Fibroblast of lung (primary cell): ENCODE measurements around the gene DAZAP1. TPM values are rescaled to one million over a fixed set of nuclear protein-coding genes. Genes with fewer than 3 reads are reported as not detected.

Source experiments
- DNase-seq, 2 donors: peaks; one replicate each; pipeline versions ENCODE4 v3.0.0 to v3.0.0-alpha.2; 2010; ENCODE audit warnings: low read depth in 2 of 2
- H2AFZ ChIP-seq: 2 replicates; pipeline ENCODE4 v1.5.1; 2012; ENCODE audit warnings: low read length, control low read depth, inconsistent platforms
- H3K27ac ChIP-seq: 2 replicates; pipeline ENCODE4 v1.5.1; 2011; ENCODE audit warnings: low read length, control low read depth; ENCODE audit not compliant: insufficient read depth
- H3K27me3 ChIP-seq: 2 replicates; pipeline ENCODE4 v1.5.1; 2011; ENCODE audit warnings: mild to moderate bottlenecking, low read length; ENCODE audit not compliant: control insufficient read depth, insufficient read depth
- H3K36me3 ChIP-seq: 2 replicates; pipeline ENCODE4 v1.5.1; 2011; ENCODE audit warnings: low read length; ENCODE audit not compliant: control insufficient read depth, insufficient read depth
- H3K4me1 ChIP-seq: 2 replicates; pipeline ENCODE4 v1.5.1; 2011; ENCODE audit warnings: low read length; ENCODE audit not compliant: control insufficient read depth, insufficient read depth; ENCODE audit errors: extremely low read depth
- H3K4me2 ChIP-seq: 2 replicates; pipeline ENCODE4 v1.5.1; 2011; ENCODE audit warnings: low read length, control low read depth; ENCODE audit not compliant: insufficient read depth; ENCODE audit errors: extremely low read depth
- H3K4me3 ChIP-seq, 4 experiments: fragments of 200-600 bp in 1 of 4; sonication (generic) in 1 of 4; replicated peaks in 1 of 4; 2 replicates each; pipeline ENCODE4 v1.5.1; 2011 to 2016; ENCODE audit warnings: low read length in 4 of 4, low read depth in 3 of 4, mild to moderate bottlenecking in 3 of 4, control low read depth in 2 of 4, inconsistent platforms in 1 of 4, mixed read lengths in 1 of 4; ENCODE audit not compliant: insufficient read depth in 1 of 4; ENCODE audit errors: control extremely low read depth in 1 of 4
- H3K79me2 ChIP-seq: 2 replicates; pipeline ENCODE4 v1.5.1; 2012; ENCODE audit warnings: mild to moderate bottlenecking, low read length, inconsistent platforms; ENCODE audit not compliant: control insufficient read depth, insufficient read depth
- H3K9ac ChIP-seq: 2 replicates; pipeline ENCODE4 v1.5.1; 2011; ENCODE audit warnings: mild to moderate bottlenecking, low read length, control low read depth; ENCODE audit not compliant: insufficient read depth
- H3K9me3 ChIP-seq: 2 replicates; pipeline ENCODE4 v1.5.1; 2012; ENCODE audit warnings: low read depth, low read length; ENCODE audit not compliant: control insufficient read depth, insufficient read depth
- H4K20me1 ChIP-seq: 2 replicates; pipeline ENCODE4 v1.5.1; 2011; ENCODE audit warnings: low read length; ENCODE audit not compliant: control insufficient read depth, insufficient read depth; ENCODE audit errors: extremely low read depth
- CTCF ChIP-seq, 2 donors: IDR thresholded peaks in 1 of 2; conservative IDR thresholded peaks in 1 of 2; 1 replicate in 1 of 2; 2 replicates in 1 of 2; pipeline ENCODE4 v1.5.1; 2011 to 2012; ENCODE audit warnings: low read length in 2 of 2, control low read depth in 1 of 2, inconsistent platforms in 1 of 2, low read depth in 1 of 2, mild to moderate bottlenecking in 1 of 2
- EZH2 ChIP-seq: IDR thresholded peaks from 2 replicates; pipeline ENCODE4 v1.5.1; 2012; ENCODE audit warnings: low read length, control low read depth, mild to moderate bottlenecking; ENCODE audit errors: missing control alignments
- polyA plus RNA-seq, 2 donors: library from polyadenylated mRNA; depleted of rRNA in 1 of 2; stranded (reverse) in 1 of 2; unstranded in 1 of 2; fragments of >200 nt; gene quantifications; 2 replicates each; pipeline ENCODE4 v1.2.1, GENCODE V29; 2011 to 2012; ENCODE audit warnings: missing spikeins in 1 of 2
- total RNA-seq: library from RNA; depleted of rRNA; stranded (reverse); fragments of >200 nt; gene quantifications from 2 replicates; pipeline ENCODE4 v1.2.1, GENCODE V29; 2014

The DAZAP1 gene
- total and polyA plus RNA-seq, 2 donors (not counting 1 experiment from before 2014, with no cell fraction given): 44.6 to 49.5 TPM

GRCh38 chr19:1432507-1432887 is 25.1 kb downstream of the DAZAP1 start:
- Histone ChIP-seq H3K4me3 (no peak overlapping the region), H3K9ac (no peak overlapping the region), H3K27me3 (no peaks in the 10 kb centered on the region), H2AFZ (no peak overlapping the region), H3K4me2 (no peak overlapping the region), H3K79me2 (peaks cover 1% of the 10 kb centered on the region), H4K20me1 (no peaks in the 10 kb centered on the region), H3K27ac (no peak overlapping the region), H3K4me1 (no peaks in the 10 kb centered on the region), H3K9me3 (no peaks in the 10 kb centered on the region), H3K36me3 (peaks cover 37% of the 10 kb centered on the region)
- TF ChIP-seq EZH2 (no peak), CTCF (conservative IDR thresholded peaks at IDR 0.05 in 1 of 2, IDR thresholded peaks at IDR 0.05 in 1 of 2; ENCODE audit: low read depth in 1 of 2, low read length in 2 of 2) (no peak)
- no peak for DNase-seq

- H3K27me3 ChIP-seq: no peaks in the 10 kb centered on the region
- peaks cover 37% of the 10 kb centered on the region for H3K36me3 ChIP-seq
- no peak overlapping the region for H3K9ac ChIP-seq
- no peak overlapping the region for H3K4me2 ChIP-seq
- H3K79me2 ChIP-seq: peaks cover 3% of the 10 kb centered on the region
- no peaks in the 10 kb centered on the region for H3K9me3 ChIP-seq
- TF ChIP-seq EZH2: no peak
- no peak for TF ChIP-seq CTCF (conservative IDR thresholded peaks at IDR 0.05 in 1 of 2, IDR thresholded peaks at IDR 0.05 in 1 of 2; ENCODE audit: low read depth in 1 of 2, low read length in 2 of 2)
- no peaks in the 10 kb centered on the region for H3K4me1 ChIP-seq
- H3K27ac ChIP-seq: no peak overlapping the region
- H2AFZ ChIP-seq: no peak overlapping the region
- H4K20me1 ChIP-seq: no peaks in the 10 kb centered on the region
- no peak overlapping the region for H3K4me3 ChIP-seq
- no peak for DNase-seq
Observed at GRCh38 chr19:1433119-1434039, 26.0 kb downstream of the DAZAP1 start.

GRCh38 chr19:1434040-1434366 is 26.6 kb downstream of the DAZAP1 start:
- Histone ChIP-seq H3K27ac (no peak overlapping the region), H3K9ac (no peak overlapping the region), H3K79me2 (peaks cover 10% of the 10 kb centered on the region), H3K36me3 (peaks cover 34% of the 10 kb centered on the region), H4K20me1 (no peaks in the 10 kb centered on the region), H3K4me3 (no peak overlapping the region), H3K4me2 (no peak overlapping the region), H3K4me1 (no peaks in the 10 kb centered on the region), H2AFZ (no peak overlapping the region), H3K27me3 (no peaks in the 10 kb centered on the region), H3K9me3 (no peaks in the 10 kb centered on the region)
- DNase-seq: no peak
- TF ChIP-seq EZH2 (no peak), CTCF (conservative IDR thresholded peaks at IDR 0.05 in 1 of 2, IDR thresholded peaks at IDR 0.05 in 1 of 2; ENCODE audit: low read depth in 1 of 2, low read length in 2 of 2) (no peak)
